Muscle layer of colon (tissue), 2 donors: ENCODE measurements around the gene CDC14A.

Experiments used
- H3K27ac ChIP-seq: one replicate; pipeline ENCODE4 v1.7.0; 2013; ENCODE audit warnings: low read depth, mild to moderate bottlenecking, low read length, moderate library complexity
- H3K27me3 ChIP-seq, 2 donors: one replicate each; pipeline ENCODE4 v1.7.0; 2013; ENCODE audit warnings: low read length in 2 of 2, mild to moderate bottlenecking in 2 of 2; ENCODE audit not compliant: insufficient read depth in 2 of 2, control insufficient read depth in 1 of 2
- H3K36me3 ChIP-seq: one replicate; pipeline ENCODE4 v1.7.0; 2013; ENCODE audit warnings: mild to moderate bottlenecking, low read length; ENCODE audit not compliant: insufficient read depth
- H3K4me1 ChIP-seq: one replicate; pipeline ENCODE4 v1.7.0; 2013; ENCODE audit warnings: mild to moderate bottlenecking, low read length; ENCODE audit not compliant: insufficient read depth
- H3K4me3 ChIP-seq, 2 donors: one replicate each; pipeline ENCODE4 v1.7.0; 2013; ENCODE audit warnings: low read length in 2 of 2, low read depth in 1 of 2, mild to moderate bottlenecking in 1 of 2, moderate library complexity in 1 of 2
- H3K9ac ChIP-seq: one replicate; pipeline ENCODE4 v1.7.0; 2013; ENCODE audit warnings: low read length
- H3K9me3 ChIP-seq: one replicate; pipeline ENCODE4 v1.7.0; 2013; ENCODE audit warnings: mild to moderate bottlenecking, low read length
- donor health status: abdominal sarcoma.
- donor health status: Adenocarcinoma of cecum.

Gene CDC14A

DNA sequence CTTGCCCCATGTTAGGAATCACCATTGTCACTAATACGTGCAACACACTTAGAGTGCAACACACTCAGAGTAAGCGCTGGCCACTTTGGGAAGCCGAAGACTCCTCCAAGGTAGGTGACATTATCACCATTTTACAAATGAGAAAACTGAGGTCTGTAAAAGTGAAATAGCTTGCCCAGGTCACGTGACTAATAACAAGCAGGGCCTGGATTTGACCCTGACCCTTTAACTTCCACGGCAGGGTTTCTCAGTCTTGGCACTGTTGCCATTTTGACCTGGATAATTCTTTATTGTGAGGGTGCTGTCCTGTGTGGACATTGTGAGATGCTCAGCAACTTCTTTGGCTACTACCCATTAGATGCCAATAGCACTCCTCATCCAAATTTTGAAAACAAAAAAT is 177.8 kb downstream of the CDC14A start:
- Histone ChIP-seq H3K9ac (no peak overlapping the region), H3K4me1 (peaks cover 6% of the 10 kb centered on the region), H3K27ac (no peak overlapping the region), H3K27me3 (no peaks in the 10 kb centered on the region), H3K36me3 (no peaks in the 10 kb centered on the region), H3K4me3 (no peak overlapping the region), H3K9me3 (no peaks in the 10 kb centered on the region)

DNA sequence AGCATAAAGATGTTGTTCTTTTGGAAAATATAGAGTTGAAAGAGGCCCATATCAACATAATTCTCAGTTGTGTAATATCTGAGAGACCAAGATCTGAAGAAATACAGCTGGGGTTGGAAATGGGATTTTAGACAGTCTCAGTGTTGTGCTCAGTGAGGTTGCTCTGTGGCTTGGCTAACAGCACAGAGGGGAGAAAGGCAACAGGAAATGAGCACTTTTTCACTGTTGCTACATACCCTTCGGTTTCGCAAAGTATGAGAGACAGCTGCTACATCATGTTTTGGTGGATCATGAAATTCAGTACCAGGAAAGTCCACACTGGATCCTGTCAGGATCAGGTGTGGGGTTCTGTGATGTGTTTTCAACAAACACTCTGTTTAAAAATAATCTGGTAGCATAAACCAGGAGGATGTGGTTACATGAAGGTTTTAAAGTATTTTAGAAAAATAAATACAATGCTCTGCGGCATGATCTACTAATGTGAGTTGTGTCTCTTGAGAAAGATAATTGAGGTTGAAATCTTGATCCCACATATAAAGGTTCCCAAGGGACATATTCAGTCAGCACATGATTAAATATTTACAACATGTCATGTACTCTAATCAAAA is 178.7 kb downstream of the CDC14A start:
- H3K27me3 ChIP-seq, result no peaks in the 10 kb centered on the region
- peaks cover 6% of the 10 kb centered on the region for H3K4me1 ChIP-seq
- no peaks in the 10 kb centered on the region for H3K36me3 ChIP-seq
- H3K9ac ChIP-seq, result no peak overlapping the region
- no peak overlapping the region for H3K4me3 ChIP-seq
- no peak overlapping the region for H3K27ac ChIP-seq
- H3K9me3 ChIP-seq, result no peaks in the 10 kb centered on the region

DNA sequence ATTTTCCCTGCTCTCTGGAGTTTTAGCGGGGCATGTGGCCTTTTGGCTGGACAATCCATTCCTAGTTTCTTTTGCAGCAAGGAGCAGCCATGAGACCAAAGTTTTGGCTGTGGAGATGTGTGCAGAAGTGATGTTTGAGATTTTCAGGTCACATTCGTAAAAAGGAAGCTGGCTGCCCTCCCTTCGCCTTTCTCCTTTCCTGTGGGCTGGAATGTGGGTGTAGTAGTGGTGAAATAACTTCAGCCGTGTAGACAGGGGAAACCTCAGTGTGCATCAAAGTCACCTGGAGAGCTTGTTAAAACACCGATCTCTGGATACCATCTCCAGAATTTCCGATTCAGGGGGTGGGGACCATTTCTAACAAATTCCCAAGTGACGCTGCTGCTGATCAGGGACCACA is 180.3 kb downstream of the CDC14A start:
- no peak overlapping the region for H3K9ac ChIP-seq
- H3K27ac ChIP-seq, result no peak overlapping the region
- peaks cover 6% of the 10 kb centered on the region for H3K4me1 ChIP-seq
- H3K27me3 ChIP-seq, result no peaks in the 10 kb centered on the region
- no peaks in the 10 kb centered on the region for H3K36me3 ChIP-seq
- H3K4me3 ChIP-seq, result no peak overlapping the region
- no peaks in the 10 kb centered on the region for H3K9me3 ChIP-seq

DNA sequence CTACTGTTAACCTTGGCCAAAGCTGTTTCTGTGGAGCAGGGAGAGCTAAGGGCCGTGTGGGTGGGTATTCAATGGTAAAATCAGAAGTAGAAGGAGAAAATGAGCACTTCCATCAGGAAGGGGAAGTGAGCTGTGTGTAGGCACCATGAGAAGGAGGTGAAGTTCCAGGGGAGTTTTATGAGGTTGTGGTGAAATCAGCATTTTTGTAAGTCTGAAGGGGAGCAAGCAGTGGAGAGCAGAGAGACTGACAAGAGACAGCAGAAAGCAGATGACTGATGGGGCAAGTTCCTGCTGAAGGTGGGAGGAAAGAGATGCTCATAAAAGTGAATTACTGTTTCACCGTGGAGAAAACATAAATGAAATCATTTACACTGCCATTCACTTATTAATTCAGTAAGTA is 183.0 kb downstream of the CDC14A start:
- no peak overlapping the region for H3K4me3 ChIP-seq
- no peaks in the 10 kb centered on the region for H3K9me3 ChIP-seq
- H3K27me3 ChIP-seq, result peaks cover 3 to 16% of the 10 kb centered on the region in 2 donors
- H3K36me3 ChIP-seq, result no peaks in the 10 kb centered on the region
- H3K4me1 ChIP-seq, result no peaks in the 10 kb centered on the region
- H3K27ac ChIP-seq, result no peak overlapping the region
- no peak overlapping the region for H3K9ac ChIP-seq

DNA sequence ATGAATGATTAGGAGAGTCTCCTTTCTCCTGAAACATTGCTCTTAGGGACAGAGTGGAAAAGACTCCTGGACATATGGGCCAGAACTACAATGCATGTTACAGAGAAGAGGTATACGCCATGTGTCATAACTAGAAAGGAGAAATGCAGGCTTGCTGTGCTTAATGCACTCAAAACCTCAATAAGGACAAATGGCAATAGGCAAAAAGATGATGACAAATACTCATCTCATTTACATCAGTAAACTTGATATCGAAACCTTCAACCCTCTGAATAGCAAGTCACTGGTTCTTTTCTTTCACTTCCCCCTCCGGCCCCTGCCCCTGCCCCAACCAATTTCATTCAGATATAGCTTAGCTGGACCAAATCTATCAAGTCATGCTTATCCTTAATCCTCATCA is 183.7 kb downstream of the CDC14A start:
- H3K4me1 ChIP-seq, result no peaks in the 10 kb centered on the region
- H3K4me3 ChIP-seq, result no peak overlapping the region
- H3K27me3 ChIP-seq, result peaks cover 10 to 22% of the 10 kb centered on the region in 2 donors
- no peaks in the 10 kb centered on the region for H3K36me3 ChIP-seq
- H3K9me3 ChIP-seq, result no peaks in the 10 kb centered on the region
- H3K27ac ChIP-seq, result no peak overlapping the region
- no peak overlapping the region for H3K9ac ChIP-seq

DNA sequence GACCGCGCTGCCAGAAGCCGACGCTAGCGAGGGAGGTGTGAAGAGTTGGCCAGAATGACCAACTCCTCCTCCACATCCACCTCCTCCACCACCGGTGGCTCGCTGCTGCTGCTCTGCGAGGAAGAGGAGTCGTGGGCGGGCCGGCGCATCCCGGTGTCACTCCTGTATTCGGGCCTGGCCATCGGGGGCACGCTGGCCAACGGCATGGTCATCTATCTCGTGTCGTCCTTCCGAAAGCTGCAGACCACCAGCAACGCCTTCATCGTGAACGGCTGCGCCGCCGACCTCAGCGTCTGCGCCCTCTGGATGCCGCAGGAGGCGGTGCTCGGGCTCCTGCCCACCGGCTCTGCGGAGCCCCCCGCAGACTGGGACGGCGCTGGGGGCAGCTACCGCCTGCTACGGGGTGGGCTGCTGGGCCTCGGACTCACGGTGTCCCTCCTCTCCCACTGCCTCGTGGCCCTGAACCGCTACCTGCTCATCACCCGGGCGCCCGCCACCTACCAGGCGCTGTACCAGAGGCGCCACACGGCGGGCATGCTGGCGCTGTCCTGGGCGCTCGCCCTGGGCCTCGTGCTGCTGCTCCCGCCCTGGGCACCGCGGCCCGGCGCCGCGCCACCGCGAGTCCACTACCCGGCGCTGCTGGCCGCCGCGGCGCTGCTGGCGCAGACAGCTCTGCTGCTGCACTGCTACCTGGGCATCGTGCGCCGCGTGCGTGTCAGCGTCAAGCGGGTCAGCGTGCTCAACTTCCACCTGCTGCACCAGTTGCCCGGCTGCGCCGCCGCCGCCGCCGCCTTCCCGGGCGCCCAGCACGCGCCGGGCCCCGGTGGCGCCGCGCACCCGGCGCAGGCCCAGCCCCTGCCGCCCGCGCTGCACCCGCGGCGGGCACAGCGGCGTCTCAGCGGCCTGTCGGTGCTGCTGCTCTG is 186.9 kb downstream of the CDC14A start:
- Histone ChIP-seq H3K4me1 (no peaks in the 10 kb centered on the region), H3K36me3 (no peaks in the 10 kb centered on the region), H3K4me3 (peak overlapping the region; percentile 33 to 43), H3K27ac (no peak overlapping the region), H3K9ac (no peak overlapping the region), H3K9me3 (no peaks in the 10 kb centered on the region), H3K27me3 (peaks cover 14 to 27% of the 10 kb centered on the region in 2 donors)

DNA sequence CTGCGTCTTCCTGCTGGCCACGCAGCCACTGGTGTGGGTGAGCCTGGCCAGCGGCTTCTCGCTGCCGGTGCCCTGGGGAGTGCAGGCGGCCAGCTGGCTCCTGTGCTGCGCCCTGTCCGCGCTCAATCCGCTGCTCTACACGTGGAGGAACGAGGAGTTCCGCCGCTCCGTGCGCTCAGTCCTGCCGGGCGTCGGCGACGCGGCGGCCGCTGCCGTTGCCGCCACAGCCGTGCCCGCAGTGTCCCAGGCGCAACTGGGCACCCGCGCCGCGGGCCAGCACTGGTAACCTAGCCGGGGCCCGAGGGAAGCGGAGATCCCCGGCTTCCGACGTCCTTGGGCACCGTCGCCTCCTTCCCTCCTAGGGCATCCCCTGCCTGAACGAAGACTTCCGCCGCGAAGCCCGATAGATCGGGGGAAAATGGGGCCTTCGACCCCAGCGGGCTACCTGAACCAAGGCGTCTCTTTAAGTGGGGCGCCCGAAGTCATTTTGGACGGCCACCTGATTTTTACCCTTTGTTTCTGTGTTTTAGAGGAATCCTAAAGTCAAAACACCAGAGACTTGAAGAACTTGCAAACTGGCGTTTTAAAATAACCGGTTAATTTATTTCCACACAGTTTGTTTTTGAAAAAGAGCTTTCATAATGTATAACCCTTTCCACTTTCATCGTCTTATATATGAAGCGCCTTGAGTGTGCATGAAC is 187.7 kb downstream of the CDC14A start:
- no peaks in the 10 kb centered on the region for H3K36me3 ChIP-seq
- no peak overlapping the region for H3K27ac ChIP-seq
- H3K4me3 ChIP-seq, result no peak overlapping the region
- no peak overlapping the region for H3K9ac ChIP-seq
- H3K9me3 ChIP-seq, result no peaks in the 10 kb centered on the region
- peaks cover 14 to 27% of the 10 kb centered on the region in 2 donors for H3K27me3 ChIP-seq
- H3K4me1 ChIP-seq, result no peaks in the 10 kb centered on the region

DNA sequence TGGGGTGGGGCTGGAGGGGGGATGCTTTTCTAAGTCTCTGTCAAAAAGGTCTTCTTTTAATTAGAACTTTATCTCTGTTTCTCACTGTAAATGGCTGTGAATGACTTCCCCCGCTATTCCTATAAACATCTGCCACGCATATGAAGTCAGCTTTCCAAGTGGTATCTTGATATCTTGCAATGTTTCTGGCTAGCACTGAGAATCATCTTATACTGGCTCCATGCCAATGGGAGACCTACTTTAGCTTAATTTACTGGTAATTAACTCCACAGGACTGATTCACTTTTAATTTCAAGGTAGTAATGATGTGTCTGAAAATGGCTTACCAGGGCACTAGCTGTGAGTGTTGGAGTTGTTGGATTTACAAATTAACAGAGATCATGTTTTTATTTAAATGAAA is 190.0 kb downstream of the CDC14A start:
- Histone ChIP-seq H3K27me3 (peaks cover 14 to 27% of the 10 kb centered on the region in 2 donors), H3K27ac (no peak overlapping the region), H3K4me3 (no peak overlapping the region), H3K36me3 (no peaks in the 10 kb centered on the region), H3K4me1 (no peaks in the 10 kb centered on the region), H3K9me3 (no peaks in the 10 kb centered on the region), H3K9ac (no peak overlapping the region)

DNA sequence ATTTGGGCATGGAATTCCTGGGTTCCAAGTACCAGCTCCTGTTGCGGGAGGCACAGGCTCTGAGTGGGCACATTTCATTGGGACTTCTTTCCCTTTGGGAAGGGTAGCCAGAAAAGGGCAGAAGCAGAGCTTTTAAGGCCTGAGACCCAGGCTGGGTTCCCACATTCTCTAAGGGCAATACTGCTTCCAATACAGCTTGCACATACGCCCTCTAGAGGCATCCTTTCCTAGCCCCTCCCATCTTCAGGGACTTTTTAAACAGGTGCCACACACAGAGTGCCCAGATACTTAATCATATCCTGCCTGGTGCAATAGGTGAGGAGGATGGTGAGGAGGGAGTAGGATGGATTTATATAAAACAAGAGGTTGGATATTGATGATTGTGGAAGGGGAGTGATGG is 191.3 kb downstream of the CDC14A start:
- Histone ChIP-seq H3K4me1 (no peaks in the 10 kb centered on the region), H3K9me3 (no peaks in the 10 kb centered on the region), H3K36me3 (no peaks in the 10 kb centered on the region), H3K27me3 (peaks cover 14 to 25% of the 10 kb centered on the region in 2 donors), H3K9ac (no peak overlapping the region), H3K27ac (no peak overlapping the region), H3K4me3 (no peak overlapping the region)

DNA sequence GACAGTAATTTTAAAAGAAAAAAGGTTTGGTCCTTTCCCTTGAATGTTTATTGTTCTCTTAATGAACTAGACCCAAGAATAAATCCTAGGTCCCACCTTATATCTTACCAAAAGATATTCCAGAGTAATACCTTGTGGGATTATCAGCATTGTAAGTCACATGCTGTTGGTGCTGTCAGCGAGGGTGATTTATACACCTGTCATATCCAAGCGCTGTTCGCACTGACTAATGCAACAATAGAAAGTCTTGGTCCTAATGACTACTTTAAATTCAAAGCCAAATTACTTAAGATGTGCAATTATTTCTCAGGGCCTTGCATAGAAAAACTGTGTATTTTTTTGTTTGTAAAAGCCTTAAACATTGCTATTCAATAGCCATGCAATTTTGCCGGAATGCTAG is 192.5 kb downstream of the CDC14A start:
- Histone ChIP-seq H3K4me1 (no peaks in the 10 kb centered on the region), H3K36me3 (no peaks in the 10 kb centered on the region), H3K4me3 (no peak overlapping the region), H3K9me3 (no peaks in the 10 kb centered on the region), H3K27me3 (peaks cover 14 to 16% of the 10 kb centered on the region in 2 donors), H3K27ac (no peak overlapping the region), H3K9ac (no peak overlapping the region)

DNA sequence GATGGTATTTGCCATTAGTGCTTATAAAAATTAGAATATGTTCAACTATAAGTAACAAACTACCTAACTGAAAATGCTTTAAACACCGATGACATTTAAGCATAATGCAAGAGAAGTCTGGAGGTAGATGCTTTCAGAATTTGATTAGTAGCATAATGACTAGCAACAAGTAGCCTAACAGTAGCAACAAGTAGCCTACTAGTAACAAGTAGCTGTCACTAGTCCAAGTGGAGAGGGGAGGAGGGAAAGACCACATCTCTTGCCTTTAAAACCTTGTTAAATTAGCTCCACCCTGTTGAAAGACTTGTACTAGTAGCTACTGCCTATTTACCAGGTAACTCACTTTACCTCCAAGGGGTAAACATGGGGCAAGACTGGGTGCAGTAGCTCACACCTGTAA is 193.5 kb downstream of the CDC14A start:
- Histone ChIP-seq H3K4me1 (no peaks in the 10 kb centered on the region), H3K9ac (no peak overlapping the region), H3K27ac (no peak overlapping the region), H3K27me3 (peaks cover 6 to 7% of the 10 kb centered on the region in 2 donors), H3K36me3 (no peaks in the 10 kb centered on the region), H3K9me3 (no peaks in the 10 kb centered on the region), H3K4me3 (no peak overlapping the region)
